GM12873 (cell line): ENCODE measurements around the gene STMND1.

Experiments used
- TF ChIP-seq, protein P1 (sequence below): IDR thresholded peaks from 2 replicates; pipeline ENCODE4 v1.5.1; 2012; ENCODE audit warnings: low read depth, mild to moderate bottlenecking, moderate library complexity, low read length, control low read depth; ENCODE audit not compliant: insufficient read depth; ENCODE audit errors: missing control alignments

Gene STMND1

GRCh38 chr6:17099401-17100059 is 2.3 kb upstream of the STMND1 start:
- TF ChIP-seq, protein P1, sequence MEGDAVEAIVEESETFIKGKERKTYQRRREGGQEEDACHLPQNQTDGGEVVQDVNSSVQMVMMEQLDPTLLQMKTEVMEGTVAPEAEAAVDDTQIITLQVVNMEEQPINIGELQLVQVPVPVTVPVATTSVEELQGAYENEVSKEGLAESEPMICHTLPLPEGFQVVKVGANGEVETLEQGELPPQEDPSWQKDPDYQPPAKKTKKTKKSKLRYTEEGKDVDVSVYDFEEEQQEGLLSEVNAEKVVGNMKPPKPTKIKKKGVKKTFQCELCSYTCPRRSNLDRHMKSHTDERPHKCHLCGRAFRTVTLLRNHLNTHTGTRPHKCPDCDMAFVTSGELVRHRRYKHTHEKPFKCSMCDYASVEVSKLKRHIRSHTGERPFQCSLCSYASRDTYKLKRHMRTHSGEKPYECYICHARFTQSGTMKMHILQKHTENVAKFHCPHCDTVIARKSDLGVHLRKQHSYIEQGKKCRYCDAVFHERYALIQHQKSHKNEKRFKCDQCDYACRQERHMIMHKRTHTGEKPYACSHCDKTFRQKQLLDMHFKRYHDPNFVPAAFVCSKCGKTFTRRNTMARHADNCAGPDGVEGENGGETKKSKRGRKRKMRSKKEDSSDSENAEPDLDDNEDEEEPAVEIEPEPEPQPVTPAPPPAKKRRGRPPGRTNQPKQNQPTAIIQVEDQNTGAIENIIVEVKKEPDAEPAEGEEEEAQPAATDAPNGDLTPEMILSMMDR, result no peak

GRCh38 chr6:17100806-17101205 is 1.0 kb upstream of the STMND1 start:
- TF ChIP-seq, protein P1, result no peak

- TF ChIP-seq, protein P1, result no peak
These were observed 514 bp downstream of the STMND1 start for GRCh38 chr6:17102258-17102870.

GRCh38 chr6:17103715-17104114 is 1.9 kb downstream of the STMND1 start:
- TF ChIP-seq, protein P1, result no peak

DNA sequence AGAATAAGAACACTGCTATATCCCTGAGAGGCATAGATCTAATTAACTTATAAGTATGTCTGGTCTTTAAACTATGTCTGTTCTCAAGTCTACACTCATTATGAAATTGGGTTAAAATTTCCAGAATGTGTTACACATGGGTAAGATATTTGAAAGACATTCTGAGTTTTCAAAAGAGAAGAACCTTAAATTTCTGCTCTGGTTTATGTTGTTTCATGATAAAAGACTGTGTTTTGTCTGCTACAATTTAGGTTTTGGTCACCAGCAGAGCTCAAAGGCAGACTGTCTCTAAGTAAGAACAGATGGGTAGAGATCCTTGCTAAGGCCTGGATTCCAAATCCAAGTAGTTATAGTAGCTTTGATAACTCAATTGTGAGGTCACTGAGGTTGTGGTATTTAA is 6.0 kb downstream of the STMND1 start:
- TF ChIP-seq, protein P1, result no peak

DNA sequence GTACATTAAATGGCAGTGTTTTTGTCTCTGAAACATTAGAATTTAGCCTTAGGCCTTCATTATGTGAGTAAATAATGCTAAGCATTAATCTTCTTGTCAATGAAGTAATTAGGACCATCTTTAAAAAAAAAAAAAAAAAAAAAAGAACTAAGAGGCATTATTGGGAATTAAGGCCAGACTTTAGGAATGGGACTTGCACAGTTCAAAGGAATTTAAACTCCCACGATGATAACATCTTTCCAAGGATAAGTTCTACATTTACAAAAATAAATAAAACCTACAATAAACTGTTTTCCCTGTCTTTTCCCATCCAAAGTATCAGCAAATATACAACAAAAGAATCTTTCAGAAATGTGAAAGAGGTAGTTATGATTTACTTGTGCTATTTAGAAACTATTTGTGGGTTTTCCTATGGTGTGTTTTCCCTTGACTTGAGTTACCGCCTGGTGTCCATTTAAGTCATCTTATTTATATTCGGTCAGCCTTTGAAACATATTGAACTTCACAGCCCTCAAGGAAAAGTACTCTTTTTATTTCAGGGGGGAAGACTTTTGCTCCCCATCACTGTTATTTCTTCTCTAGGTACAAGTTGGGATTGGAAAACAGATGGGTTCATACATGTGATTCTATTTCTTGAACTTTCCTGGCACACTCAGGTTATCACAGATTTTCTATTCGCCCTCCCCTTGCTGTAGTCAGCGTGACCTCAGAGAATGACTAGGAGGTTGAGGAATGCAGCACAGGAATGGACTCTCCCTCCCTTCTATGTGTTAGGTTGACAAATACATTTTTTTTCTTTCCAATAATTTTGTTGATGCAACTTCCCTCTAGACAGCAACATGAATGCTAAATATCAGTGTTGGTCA is 13.6 kb downstream of the STMND1 start:
- TF ChIP-seq, protein P1, result no peak

GRCh38 chr6:17116117-17116440 is 14.2 kb downstream of the STMND1 start:
- TF ChIP-seq, protein P1, result no peak
